Endothelial cell of hepatic sinusoid (primary cell): Measurements from ENCODE around the gene PCDHGA12.
"Not testable (repeated sequence)": the region's sequence is repeated elsewhere in the genome, so short reads cannot be mapped to it uniquely, and the experiment has no call there.

Experiments used
- in situ Hi-C: cut with HindIII; loops from 2 replicates; pipeline ENCODE4 v1.10.0; 2017; ENCODE audit warnings: low sequenced_read_pairs

PCDHGA12 gene

GRCh38 chr5:141407790-141408505 is 22.4 kb upstream of the PCDHGA12 start, which contains the start of gene PCDHGB6:
Gene PCDHGB6 (plus strand): TSS chr5:141408021. CDS start chr5:141408203, 182 bp downstream.
- in situ Hi-C loops: loop anchor here (5.0 kb wide), 1 partner anchor 34 kb away; no protein-coding TSS in a partner anchor

- in situ Hi-C loops: loop anchor here (5.0 kb wide), 1 partner anchor 33 kb away; no protein-coding TSS in a partner anchor
These were observed 20.6 kb upstream of the PCDHGA12 start for GRCh38 chr5:141409598-141410306.

- in situ Hi-C loops: no loop called here
These were observed 18.7 kb upstream of the PCDHGA12 start for GRCh38 chr5:141411575-141411974.

- in situ Hi-C loops: no loop called here
These were observed 17.3 kb upstream of the PCDHGA12 start, which contains the start of gene PCDHGA10 for GRCh38 chr5:141412854-141413539. Gene PCDHGA10 (plus strand): TSS chr5:141412987. CDS start chr5:141413176, 189 bp downstream.

- in situ Hi-C loops: no loop called here
These were observed 16.7 kb upstream of the PCDHGA12 start for GRCh38 chr5:141413540-141414069.

GRCh38 chr5:141414548-141415274 is 15.6 kb upstream of the PCDHGA12 start:
- in situ Hi-C loops: not testable (repeated sequence)

GRCh38 chr5:141415275-141415618 is 15.1 kb upstream of the PCDHGA12 start:
- in situ Hi-C loops: not testable (repeated sequence)

- in situ Hi-C loops: not testable (repeated sequence)
These were observed 12.7 kb upstream of the PCDHGA12 start, which contains the start of gene PCDHGB7 for GRCh38 chr5:141417494-141418172. Gene PCDHGB7 (plus strand): TSS chr5:141417677. CDS start chr5:141417860, 183 bp downstream.

- in situ Hi-C loops: no loop called here
These were observed 11.0 kb upstream of the PCDHGA12 start for GRCh38 chr5:141419074-141419880.

GRCh38 chr5:141420855-141421488 is 9.3 kb upstream of the PCDHGA12 start, which contains the start of gene PCDHGA11:
Gene PCDHGA11 (plus strand): TSS chr5:141421051. CDS start chr5:141421228, 177 bp downstream.
- in situ Hi-C loops: no loop called here

GRCh38 chr5:141421489-141421855 is 8.8 kb upstream of the PCDHGA12 start:
- in situ Hi-C loops: no loop called here

- in situ Hi-C loops: no loop called here
These were observed 7.5 kb upstream of the PCDHGA12 start for GRCh38 chr5:141422742-141423291.

GRCh38 chr5:141427783-141428426 is 2.4 kb upstream of the PCDHGA12 start:
- in situ Hi-C loops: loop anchor here (5.0 kb wide), 1 partner anchor 91 kb away; the partner anchor contains the start of gene PCDHGA2

GRCh38 chr5:141431286-141431685 is 979 bp downstream of the PCDHGA12 start:
- in situ Hi-C loops: no loop called here

GRCh38 chr5:141432308-141432707 is 2.0 kb downstream of the PCDHGA12 start:
- in situ Hi-C loops: not testable (repeated sequence)

- in situ Hi-C loops: not testable (repeated sequence)
These were observed 2.4 kb downstream of the PCDHGA12 start for GRCh38 chr5:141432726-141433125.

- in situ Hi-C loops: no loop called here
These were observed 3.7 kb downstream of the PCDHGA12 start for GRCh38 chr5:141434006-141434405.

- in situ Hi-C loops: no loop called here
These were observed 6.9 kb downstream of the PCDHGA12 start for GRCh38 chr5:141437221-141437620.
